ENCODE data around the gene ACKR4.

ACKR4 gene

GRCh38 chr3:132593241-132593946 is 3.7 kb upstream of the ACKR4 start:
- TF ChIP-seq CTCF (conservative IDR thresholded peaks at IDR 0.05; ENCODE audit: low read depth), result no peak
- no peak overlapping the region for H3K27ac ChIP-seq
- CTCF ChIA-PET, result interaction anchor here (0.5 to 0.8 kb wide), 3 partner anchors 23 to 96 kb away, joined by 3 read pairs; no protein-coding TSS in a partner anchor
- POLR2A ChIA-PET (ENCODE audit: low non-redundant PET), result no interaction called here
- DNase-seq (ENCODE audit: low spot score), result no peak

GRCh38 chr3:132593947-132594323 is 3.1 kb upstream of the ACKR4 start:
- no peak overlapping the region for H3K27ac ChIP-seq
- DNase-seq (ENCODE audit: low spot score), result peak; percentile 69
- ChIA-PET POLR2A (ENCODE audit: low non-redundant PET) (no interaction called here), CTCF (interaction anchor here (0.6 to 0.8 kb wide), 2 partner anchors 24 to 73 kb away, joined by 3 read pairs; no protein-coding TSS in a partner anchor)
- no peak for TF ChIP-seq CTCF (conservative IDR thresholded peaks at IDR 0.05; ENCODE audit: low read depth)

GRCh38 chr3:132594498-132594897 is 2.6 kb upstream of the ACKR4 start:
- H3K27ac ChIP-seq, result no peak overlapping the region
- no peak for DNase-seq (ENCODE audit: low spot score)
- CTCF ChIA-PET, result interaction anchor here (0.8 kb wide), 1 partner anchor 73 kb away, joined by 3 read pairs; no protein-coding TSS in a partner anchor
- POLR2A ChIA-PET (ENCODE audit: low non-redundant PET), result no interaction called here
- TF ChIP-seq CTCF (conservative IDR thresholded peaks at IDR 0.05; ENCODE audit: low read depth), result no peak

- CTCF ChIA-PET, result no interaction called here
- no peak for TF ChIP-seq CTCF (conservative IDR thresholded peaks at IDR 0.05; ENCODE audit: low read depth)
- DNase-seq (ENCODE audit: low spot score), result no peak
- H3K27ac ChIP-seq, result no peak overlapping the region
- POLR2A ChIA-PET (ENCODE audit: low non-redundant PET), result no interaction called here
These were observed 2.1 kb upstream of the ACKR4 start for GRCh38 chr3:132595014-132595413.

- ChIA-PET CTCF (no interaction called here), POLR2A (ENCODE audit: low non-redundant PET) (no interaction called here)
- no peak for DNase-seq (ENCODE audit: low spot score)
- H3K27ac ChIP-seq, result no peak overlapping the region
- no peak for TF ChIP-seq CTCF (conservative IDR thresholded peaks at IDR 0.05; ENCODE audit: low read depth)
These were observed 744 bp upstream of the ACKR4 start for GRCh38 chr3:132596326-132596725.

GRCh38 chr3:132597660-132598059 is 590 bp downstream of the ACKR4 start:
- no peak for DNase-seq (ENCODE audit: low spot score)
- H3K27ac ChIP-seq, result no peak overlapping the region
- POLR2A ChIA-PET (ENCODE audit: low non-redundant PET), result no interaction called here
- TF ChIP-seq CTCF (conservative IDR thresholded peaks at IDR 0.05; ENCODE audit: low read depth), result no peak
- CTCF ChIA-PET, result interaction anchor here (0.7 kb wide), 2 partner anchors 18 to 48 kb away, joined by 3 read pairs; no protein-coding TSS in a partner anchor
